Medulla oblongata (tissue), 1 donor: ENCODE measurements around the gene C16orf74.
A peak's percentile ranks its signal among the peaks of the same experiment; 100 is the strongest.

Experiments used
- DNase-seq: peaks from one replicate; pipeline ENCODE4 v3.0.0-alpha.2; 2015; ENCODE audit errors: extremely low spot score

C16orf74 gene

DNA sequence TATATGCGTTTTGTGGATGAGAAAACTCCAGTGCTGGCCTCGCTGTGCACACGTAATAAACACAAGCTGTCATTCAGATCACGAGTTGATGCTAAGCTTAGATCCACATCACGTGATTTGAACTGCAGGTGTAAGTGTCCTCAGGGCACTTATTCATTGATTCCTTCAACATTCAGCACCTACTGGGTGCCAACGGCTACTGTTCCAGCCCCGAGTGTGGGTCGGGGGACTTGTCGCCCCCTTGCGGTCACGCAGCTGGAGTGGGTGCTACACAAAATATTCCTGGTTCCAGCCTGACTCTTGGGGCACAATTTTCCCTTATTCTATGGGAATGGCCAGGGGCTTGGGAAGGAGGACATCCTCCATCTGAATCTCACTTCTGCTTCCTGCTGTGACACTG lies 32.2 kb downstream of the C16orf74 start:
- no peak for DNase-seq

DNA sequence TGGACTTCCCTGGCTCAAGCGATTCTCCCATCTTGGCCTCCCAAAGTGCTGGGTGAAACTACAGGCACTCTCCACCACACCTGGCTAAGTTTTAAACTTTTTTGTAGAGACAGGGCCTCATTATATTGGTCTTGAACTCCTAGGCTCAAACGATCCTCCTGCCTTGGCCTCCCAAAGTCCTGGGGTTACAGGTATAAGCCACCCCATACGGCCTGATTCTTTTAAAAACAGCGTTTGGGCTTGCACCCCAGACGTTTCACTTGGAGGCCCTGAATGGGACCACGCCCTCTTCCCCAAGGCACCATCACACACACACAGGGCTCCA lies 32.8 kb downstream of the C16orf74 start:
- DNase-seq = no peak

DNA sequence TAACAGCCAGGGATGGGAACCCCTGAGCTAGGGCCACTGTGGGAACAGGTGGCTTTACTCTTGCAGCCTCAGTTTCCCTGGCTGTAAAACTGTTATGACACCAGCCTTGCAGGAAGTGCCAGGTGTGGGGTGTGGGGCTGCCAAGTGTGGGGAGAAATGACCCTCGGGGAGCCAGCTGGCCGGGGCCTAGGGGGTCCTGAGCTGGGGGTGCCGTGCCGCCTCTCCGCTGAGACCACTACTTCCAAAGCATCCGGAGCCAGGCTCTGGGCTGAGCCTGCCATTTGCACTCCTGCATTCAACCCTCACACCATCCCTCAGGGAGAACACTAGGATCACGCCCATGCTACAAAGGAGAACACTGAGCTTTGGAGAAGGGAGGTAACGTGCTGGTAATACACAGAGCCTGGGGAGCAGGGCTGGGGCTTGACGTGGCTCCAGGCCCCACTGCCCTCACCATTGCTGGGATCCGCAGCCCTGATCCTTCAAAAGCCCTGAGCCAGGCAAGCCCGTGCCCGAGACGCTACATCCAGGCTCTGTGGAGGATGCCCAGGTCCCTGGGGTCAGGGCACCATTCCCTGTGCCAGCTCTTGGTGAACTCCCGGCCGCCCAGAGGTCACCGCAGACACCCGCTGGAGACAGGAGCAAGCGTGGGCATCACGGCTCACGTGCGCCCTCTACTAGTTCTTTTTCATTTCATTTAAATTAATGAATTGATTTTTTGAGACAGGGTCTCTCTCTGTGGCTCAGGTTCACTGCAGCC lies 33.3 kb downstream of the C16orf74 start:
- DNase-seq = peak; percentile 69

GRCh38 chr16:85716680-85717038 lies 34.2 kb downstream of the C16orf74 start:
- peak; percentile 46 for DNase-seq

DNA sequence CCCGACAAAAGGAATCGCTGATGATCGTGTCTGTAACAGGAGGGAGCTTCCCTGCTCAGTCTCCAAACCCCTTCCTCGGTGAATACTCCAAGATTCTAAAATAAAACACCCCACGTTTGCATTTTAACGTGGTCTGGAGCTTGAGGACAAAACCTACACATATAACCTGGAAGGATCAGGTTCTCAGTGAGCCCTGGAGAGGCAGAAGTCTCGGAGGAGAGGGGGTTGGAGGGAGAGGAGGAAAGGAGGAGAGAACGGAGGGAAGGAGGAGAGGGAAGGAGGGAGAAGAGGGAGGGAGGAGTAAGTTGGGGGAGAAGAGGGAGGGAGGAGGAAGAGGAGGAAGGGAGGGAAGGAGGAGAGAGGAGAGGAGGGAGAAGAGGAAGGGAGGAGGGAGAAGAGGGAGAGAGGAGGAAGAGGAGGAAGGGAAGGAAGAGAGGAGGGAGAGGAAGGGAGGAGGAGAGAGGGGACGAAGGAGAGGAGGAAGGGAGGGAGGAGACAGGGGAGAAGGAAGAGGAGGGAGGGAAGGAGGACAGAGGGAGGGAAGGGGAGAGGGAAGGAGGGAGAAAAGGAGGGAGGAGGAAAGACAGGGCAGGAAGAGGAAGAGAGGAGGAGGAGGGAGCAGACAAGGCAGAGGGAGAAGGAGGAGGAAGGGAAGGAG lies 34.7 kb downstream of the C16orf74 start:
- DNase-seq = no peak

DNA sequence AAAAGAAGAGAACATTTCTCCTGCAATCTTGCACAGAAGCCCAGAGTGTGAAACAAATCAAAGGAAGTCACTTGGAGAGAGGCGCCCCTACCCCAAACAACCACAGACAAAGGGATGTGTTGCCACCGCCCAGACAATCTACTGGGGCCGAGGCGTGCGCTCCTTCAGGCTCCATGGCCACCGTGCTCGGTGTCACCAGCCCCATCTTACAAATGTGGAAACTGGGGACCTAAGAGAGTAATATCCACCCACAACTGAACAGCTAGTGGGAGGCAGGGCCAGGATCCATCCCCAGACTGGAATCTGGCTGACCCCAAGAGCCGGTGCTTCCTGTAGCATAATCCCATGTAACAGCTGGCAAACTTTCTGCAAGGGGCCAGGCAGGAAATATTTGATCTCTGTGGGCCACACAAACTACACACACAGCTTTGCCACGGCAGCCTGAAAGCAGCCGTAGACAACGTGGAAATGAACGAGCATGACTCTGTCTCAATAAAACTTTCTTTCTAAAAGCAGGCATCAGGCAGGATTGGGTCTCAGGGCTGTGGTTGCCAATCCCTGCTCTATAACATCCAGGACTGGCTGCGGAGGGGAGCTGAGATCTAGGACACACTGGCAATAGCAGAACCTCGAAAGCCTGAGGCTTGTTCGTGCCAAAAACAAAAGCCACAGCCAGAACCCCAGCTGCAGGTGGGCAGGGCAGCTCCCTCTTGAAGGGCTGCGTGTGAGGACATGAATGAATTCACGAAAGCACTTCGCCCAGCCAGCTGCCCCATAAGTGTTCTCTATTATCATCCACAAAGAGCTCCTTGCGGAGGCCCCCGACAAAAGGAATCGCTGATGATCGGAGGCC lies 35.5 kb downstream of the C16orf74 start:
- DNase-seq = no peak

DNA sequence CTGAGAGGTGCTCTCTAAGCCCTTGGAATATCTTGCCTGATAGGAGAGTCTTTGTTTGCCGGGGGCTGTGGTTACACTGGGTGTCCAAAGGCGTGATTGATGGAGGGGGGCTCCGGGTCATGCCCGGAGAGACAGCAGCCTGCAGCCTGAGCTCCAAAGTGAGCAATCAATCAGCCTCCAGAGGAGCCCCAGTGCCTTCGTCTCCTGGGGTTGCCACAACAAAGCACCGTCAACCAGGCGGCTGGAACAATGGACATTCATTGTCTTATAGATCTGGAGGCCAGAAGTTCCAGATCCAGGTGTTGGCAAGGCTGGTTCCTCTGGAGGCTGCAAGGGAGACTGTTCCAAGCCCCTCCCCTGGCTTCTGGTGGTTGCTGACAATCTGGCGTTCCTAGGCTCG lies 38.1 kb downstream of the C16orf74 start:
- no peak for DNase-seq

DNA sequence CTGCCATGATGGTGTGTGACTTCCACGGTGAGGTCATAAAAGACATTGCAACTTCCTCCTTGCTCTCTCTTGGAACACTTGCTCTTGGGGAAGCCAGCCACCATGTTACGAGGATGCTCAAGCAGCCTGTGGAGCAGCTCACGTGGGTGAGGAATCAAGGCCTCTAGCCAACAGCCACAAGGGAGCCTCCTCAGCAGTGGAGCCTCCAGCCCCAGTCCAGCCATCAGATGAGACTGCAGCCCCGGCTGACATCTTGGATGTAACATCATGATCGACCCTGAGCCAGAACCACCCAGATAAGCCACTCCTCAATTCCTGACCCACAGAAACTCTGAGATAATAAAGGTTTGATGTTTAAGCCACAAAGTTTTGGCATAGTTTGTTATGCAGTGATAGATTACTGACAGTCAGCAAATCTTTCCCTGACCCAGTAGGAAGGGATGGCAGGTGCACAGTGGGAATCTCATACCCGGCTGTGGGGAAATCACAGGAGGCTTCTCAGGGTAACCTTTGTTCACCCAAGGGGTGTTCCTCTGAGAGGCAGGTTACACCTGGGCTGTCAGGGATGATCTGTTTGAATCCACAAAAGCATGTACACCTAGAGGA lies 38.8 kb downstream of the C16orf74 start:
- no peak for DNase-seq

GRCh38 chr16:85710732-85711131 lies 40.2 kb downstream of the C16orf74 start:
- DNase-seq = no peak

GRCh38 chr16:85709766-85710585 lies 40.9 kb downstream of the C16orf74 start:
- no peak for DNase-seq

DNA sequence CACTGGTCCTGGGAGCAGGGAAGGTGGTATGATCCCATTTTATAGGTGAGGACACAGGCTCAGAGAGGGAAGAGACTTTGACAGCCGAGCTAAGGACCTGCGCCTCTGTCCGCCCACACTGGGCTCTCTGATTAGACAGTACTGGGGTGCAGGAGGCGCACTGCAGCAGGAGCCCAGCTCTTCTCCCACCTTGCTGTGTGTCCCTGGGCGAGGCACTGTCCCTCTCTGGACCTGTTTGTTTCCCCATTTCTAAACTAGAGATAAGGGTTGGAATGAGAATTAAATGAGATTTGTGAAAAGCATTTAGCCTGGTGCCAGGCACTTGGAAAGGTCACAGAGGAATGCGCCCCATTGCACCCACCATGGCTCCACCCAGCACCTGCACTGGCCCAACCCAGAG lies 42.6 kb downstream of the C16orf74 start:
- DNase-seq = no peak

- no peak for DNase-seq
These were observed 43.3 kb downstream of the C16orf74 start for GRCh38 chr16:85707528-85708095.

- no peak for DNase-seq
These were observed 44.4 kb downstream of the C16orf74 start for GRCh38 chr16:85706449-85707034.

GRCh38 chr16:85704900-85705846 lies 45.7 kb downstream of the C16orf74 start:
- DNase-seq = no peak

DNA sequence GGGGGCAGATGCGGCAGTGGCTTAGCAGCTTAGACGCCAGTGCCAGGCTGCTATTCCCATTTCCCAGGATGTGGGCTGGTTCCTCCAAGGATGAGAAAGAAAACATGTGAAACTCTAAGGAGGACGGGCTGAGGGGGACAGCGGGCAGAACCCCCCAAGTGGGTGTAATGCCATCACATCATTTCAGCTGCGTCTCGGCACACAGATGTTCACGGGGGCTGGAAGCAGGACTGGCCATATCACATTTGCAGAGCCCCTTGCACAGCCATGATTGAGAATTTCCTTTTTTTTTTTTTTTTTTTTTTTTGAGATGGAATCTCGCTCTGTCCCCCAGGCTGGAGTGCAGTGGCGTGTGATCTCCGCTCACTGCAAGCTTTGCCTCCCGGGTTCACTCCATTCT lies 46.9 kb downstream of the C16orf74 start:
- DNase-seq = no peak

GRCh38 chr16:85699628-85700027 lies 51.3 kb downstream of the C16orf74 start:
- peak; percentile 27 for DNase-seq

DNA sequence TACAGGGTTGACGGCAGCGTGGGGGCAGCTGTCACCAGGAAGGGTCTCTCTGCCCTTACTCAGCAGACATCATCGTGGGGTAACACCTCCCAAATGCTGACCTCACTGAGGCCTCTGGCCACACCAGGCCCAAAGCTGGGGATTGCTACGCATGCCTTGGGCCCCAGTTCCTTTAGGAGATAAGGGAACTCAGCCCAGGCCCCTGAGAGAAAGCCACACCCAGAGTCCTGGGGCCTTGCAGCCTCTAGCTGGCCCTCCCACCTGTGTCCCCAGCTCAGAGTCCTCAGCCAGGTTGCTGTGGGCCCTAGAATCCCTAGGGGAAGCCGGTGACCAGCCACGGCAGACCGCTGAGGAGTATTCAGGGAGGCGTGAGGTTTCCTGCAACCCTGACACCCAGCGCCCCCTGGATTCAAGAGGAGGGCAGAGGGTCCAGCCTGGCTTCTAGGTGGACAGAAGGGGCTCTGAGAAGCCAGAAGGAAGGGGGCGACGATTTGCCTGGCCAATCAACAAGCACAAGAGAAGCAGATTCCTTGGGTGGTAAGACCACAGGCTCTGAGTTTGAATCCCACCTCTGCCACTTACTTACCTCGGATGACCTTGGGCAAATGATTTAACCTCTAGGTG lies 51.8 kb downstream of the C16orf74 start:
- DNase-seq = no peak

DNA sequence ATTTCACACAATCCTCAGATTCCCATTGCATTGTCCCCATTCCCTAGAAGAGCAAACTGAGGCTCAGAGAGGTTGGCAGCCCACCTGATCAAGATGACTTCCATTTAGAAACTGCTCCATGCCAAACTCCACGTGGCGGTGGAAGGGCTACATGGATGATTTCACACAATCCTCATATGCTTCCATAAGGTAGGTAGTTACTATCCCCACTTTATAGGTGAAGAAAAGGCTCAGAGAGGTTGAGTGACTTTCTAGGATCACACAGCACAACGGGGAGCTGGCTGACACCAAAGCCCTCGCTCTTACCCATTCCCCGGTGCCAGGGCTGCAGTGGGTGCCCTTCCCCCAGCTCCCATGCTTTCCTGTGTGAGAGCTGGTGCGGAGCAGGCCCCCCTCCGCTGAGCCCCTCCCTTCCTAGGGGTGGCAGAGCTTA lies 52.4 kb downstream of the C16orf74 start:
- no peak for DNase-seq

- no peak for DNase-seq
These were observed 53.5 kb downstream of the C16orf74 start for GRCh38 chr16:85697431-85697830.
